HEK293 (cell line): Measurements from ENCODE around the gene ZC3H4.

Experiments used
- BCL11B ChIP-seq: fragments of 450-650 bp; formaldehyde crosslinking; IDR thresholded peaks from 2 replicates; pipeline ENCODE4 v1.5.1; 2016; ENCODE audit warnings: low read depth, missing biosample characterization, missing genetic modification characterization
- GLIS1 ChIP-seq: fragments of 450-650 bp; formaldehyde crosslinking; IDR thresholded peaks from 2 replicates; pipeline ENCODE4 v1.5.1; 2016; ENCODE audit warnings: missing biosample characterization, missing genetic modification characterization
- KLF8 ChIP-seq: fragments of 450-650 bp; formaldehyde crosslinking; IDR thresholded peaks from 2 replicates; pipeline ENCODE4 v1.5.1; 2016; ENCODE audit warnings: missing biosample characterization, missing genetic modification characterization
- MEIS1 ChIP-seq: sonication (generic); formaldehyde crosslinking; IDR thresholded peaks from 2 replicates; pipeline ENCODE4 v1.8.1; 2022; ENCODE audit warnings: missing genetic modification reagents, mild to moderate bottlenecking, borderline replicate concordance
- OVOL3 ChIP-seq: fragments of 450-650 bp; formaldehyde crosslinking; IDR thresholded peaks from 2 replicates; pipeline ENCODE4 v1.5.1; 2016; ENCODE audit warnings: missing biosample characterization, missing genetic modification characterization
- PRDM6 ChIP-seq: fragments of 450-650 bp; formaldehyde crosslinking; IDR thresholded peaks from 2 replicates; pipeline ENCODE4 v1.5.1; 2017; ENCODE audit warnings: missing biosample characterization, missing genetic modification characterization
- SCRT1 ChIP-seq: fragments of 450-650 bp; formaldehyde crosslinking; IDR thresholded peaks from 2 replicates; pipeline ENCODE4 v1.5.1; 2016; ENCODE audit warnings: missing biosample characterization, missing genetic modification characterization, borderline replicate concordance
- SP3 ChIP-seq: fragments of 450-650 bp; formaldehyde crosslinking; IDR thresholded peaks from 2 replicates; pipeline ENCODE4 v1.5.1; 2016; ENCODE audit warnings: missing biosample characterization, missing genetic modification characterization
- ZBTB21 ChIP-seq: fragments of 450-650 bp; formaldehyde crosslinking; IDR thresholded peaks from 2 replicates; pipeline ENCODE4 v1.5.1; 2017; ENCODE audit warnings: missing biosample characterization, missing genetic modification characterization
- ZNF10 ChIP-seq: fragments of 450-650 bp; formaldehyde crosslinking; IDR thresholded peaks from 2 replicates; pipeline ENCODE4 v1.5.1; 2017; ENCODE audit warnings: missing biosample characterization, missing genetic modification characterization
- ZNF121 ChIP-seq: fragments of 450-650 bp; formaldehyde crosslinking; IDR thresholded peaks from 2 replicates; pipeline ENCODE4 v1.5.1; 2016; ENCODE audit warnings: missing biosample characterization, missing genetic modification characterization
- ZNF239 ChIP-seq: fragments of 450-650 bp; formaldehyde crosslinking; IDR thresholded peaks from 2 replicates; pipeline ENCODE4 v1.5.1; 2016; ENCODE audit warnings: missing biosample characterization, missing genetic modification characterization
- ZNF266 ChIP-seq: fragments of 450-650 bp; formaldehyde crosslinking; IDR thresholded peaks from 2 replicates; pipeline ENCODE4 v1.5.1; 2016; ENCODE audit warnings: missing biosample characterization, missing genetic modification characterization, low read depth
- ZNF324 ChIP-seq: fragments of 450-650 bp; formaldehyde crosslinking; IDR thresholded peaks from 2 replicates; pipeline ENCODE4 v1.5.1; 2016; ENCODE audit warnings: missing biosample characterization, missing genetic modification characterization
- ZNF433 ChIP-seq: fragments of 450-650 bp; formaldehyde crosslinking; IDR thresholded peaks from 2 replicates; pipeline ENCODE4 v1.5.1; 2016; ENCODE audit warnings: missing biosample characterization, missing genetic modification characterization, low read depth
- ZNF561 ChIP-seq: fragments of 450-650 bp; IDR thresholded peaks from 2 replicates; pipeline ENCODE4 v1.5.1; 2018; ENCODE audit warnings: missing biosample characterization, missing genetic modification characterization, borderline replicate concordance
- ZNF596 ChIP-seq: fragments of 450-650 bp; IDR thresholded peaks from 2 replicates; pipeline ENCODE4 v1.5.0; 2018; ENCODE audit warnings: missing biosample characterization, mild to moderate bottlenecking, missing genetic modification characterization, moderate library complexity
- TF ChIP-seq, protein P1 (sequence below): fragments of 450-650 bp; formaldehyde crosslinking; IDR thresholded peaks from 2 replicates; pipeline ENCODE4 v1.5.1; 2016; ENCODE audit warnings: missing biosample characterization, missing genetic modification characterization, borderline replicate concordance
- TF ChIP-seq, protein P2 (sequence below): fragments of 450-650 bp; formaldehyde crosslinking; IDR thresholded peaks from 2 replicates; pipeline ENCODE4 v1.5.1; 2016; ENCODE audit warnings: missing biosample characterization, missing genetic modification characterization
- TF ChIP-seq, protein P3 (sequence below): fragments of 450-650 bp; formaldehyde crosslinking; IDR thresholded peaks from 2 replicates; pipeline ENCODE4 v1.5.1; 2016; ENCODE audit warnings: missing biosample characterization, missing genetic modification characterization, borderline replicate concordance
- TF ChIP-seq, protein P4 (sequence below): fragments of 450-650 bp; formaldehyde crosslinking; IDR thresholded peaks from 2 replicates; pipeline ENCODE4 v1.5.1; 2016; ENCODE audit warnings: missing biosample characterization, missing genetic modification characterization
- TF ChIP-seq, protein P5 (sequence below): fragments of 450-650 bp; formaldehyde crosslinking; IDR thresholded peaks from 2 replicates; pipeline ENCODE4 v1.5.1; 2016; ENCODE audit warnings: missing biosample characterization, missing genetic modification characterization
- TF ChIP-seq, protein P6 (sequence below): fragments of 450-650 bp; formaldehyde crosslinking; IDR thresholded peaks from 2 replicates; pipeline ENCODE4; 2016; ENCODE audit warnings: missing biosample characterization, missing genetic modification characterization

ZC3H4 gene

GRCh38 chr19:47112166-47112996 lies 1.2 kb downstream of the ZC3H4 start (continued):
- TF ChIP-seq ZNF10 (peak; percentile 63; the same call in 1 of the 2 replicates), PRDM6 (tag by site-specific recombination) (no peak), KLF8 (tag by site-specific recombination) (peak; percentile 99), ZNF239 (tag by site-specific recombination) (0 out of 2 replicates have a peak, but pooled peaks have one; percentile 61), ZNF561 (tag by site-specific recombination) (peak; percentile 94), GLIS1 (tag by site-specific recombination) (peak; percentile 39; the same call in 1 of the 2 replicates), SP3 (tag by site-specific recombination) (peak; percentile 94), ZNF266 (no peak), ZNF324 (tag by site-specific recombination) (peak; percentile 27; the same call in 1 of the 2 replicates), SCRT1 (no peak), MEIS1 (CRISPR knock-in tag) (no peak), ZNF596 (tag by site-specific recombination) (peak; percentile 99), BCL11B (tag by site-specific recombination) (peak; percentile 96; the same call in 1 of the 2 replicates), OVOL3 (tag by site-specific recombination) (peak; percentile 72; the same call in 1 of the 2 replicates), ZBTB21 (tag by site-specific recombination) (peak; percentile 28), ZNF433 (tag by site-specific recombination) (no peak), ZNF121 (tag by site-specific recombination) (peak; percentile 55; the same call in 1 of the 2 replicates)
- TF ChIP-seq, protein P1, sequence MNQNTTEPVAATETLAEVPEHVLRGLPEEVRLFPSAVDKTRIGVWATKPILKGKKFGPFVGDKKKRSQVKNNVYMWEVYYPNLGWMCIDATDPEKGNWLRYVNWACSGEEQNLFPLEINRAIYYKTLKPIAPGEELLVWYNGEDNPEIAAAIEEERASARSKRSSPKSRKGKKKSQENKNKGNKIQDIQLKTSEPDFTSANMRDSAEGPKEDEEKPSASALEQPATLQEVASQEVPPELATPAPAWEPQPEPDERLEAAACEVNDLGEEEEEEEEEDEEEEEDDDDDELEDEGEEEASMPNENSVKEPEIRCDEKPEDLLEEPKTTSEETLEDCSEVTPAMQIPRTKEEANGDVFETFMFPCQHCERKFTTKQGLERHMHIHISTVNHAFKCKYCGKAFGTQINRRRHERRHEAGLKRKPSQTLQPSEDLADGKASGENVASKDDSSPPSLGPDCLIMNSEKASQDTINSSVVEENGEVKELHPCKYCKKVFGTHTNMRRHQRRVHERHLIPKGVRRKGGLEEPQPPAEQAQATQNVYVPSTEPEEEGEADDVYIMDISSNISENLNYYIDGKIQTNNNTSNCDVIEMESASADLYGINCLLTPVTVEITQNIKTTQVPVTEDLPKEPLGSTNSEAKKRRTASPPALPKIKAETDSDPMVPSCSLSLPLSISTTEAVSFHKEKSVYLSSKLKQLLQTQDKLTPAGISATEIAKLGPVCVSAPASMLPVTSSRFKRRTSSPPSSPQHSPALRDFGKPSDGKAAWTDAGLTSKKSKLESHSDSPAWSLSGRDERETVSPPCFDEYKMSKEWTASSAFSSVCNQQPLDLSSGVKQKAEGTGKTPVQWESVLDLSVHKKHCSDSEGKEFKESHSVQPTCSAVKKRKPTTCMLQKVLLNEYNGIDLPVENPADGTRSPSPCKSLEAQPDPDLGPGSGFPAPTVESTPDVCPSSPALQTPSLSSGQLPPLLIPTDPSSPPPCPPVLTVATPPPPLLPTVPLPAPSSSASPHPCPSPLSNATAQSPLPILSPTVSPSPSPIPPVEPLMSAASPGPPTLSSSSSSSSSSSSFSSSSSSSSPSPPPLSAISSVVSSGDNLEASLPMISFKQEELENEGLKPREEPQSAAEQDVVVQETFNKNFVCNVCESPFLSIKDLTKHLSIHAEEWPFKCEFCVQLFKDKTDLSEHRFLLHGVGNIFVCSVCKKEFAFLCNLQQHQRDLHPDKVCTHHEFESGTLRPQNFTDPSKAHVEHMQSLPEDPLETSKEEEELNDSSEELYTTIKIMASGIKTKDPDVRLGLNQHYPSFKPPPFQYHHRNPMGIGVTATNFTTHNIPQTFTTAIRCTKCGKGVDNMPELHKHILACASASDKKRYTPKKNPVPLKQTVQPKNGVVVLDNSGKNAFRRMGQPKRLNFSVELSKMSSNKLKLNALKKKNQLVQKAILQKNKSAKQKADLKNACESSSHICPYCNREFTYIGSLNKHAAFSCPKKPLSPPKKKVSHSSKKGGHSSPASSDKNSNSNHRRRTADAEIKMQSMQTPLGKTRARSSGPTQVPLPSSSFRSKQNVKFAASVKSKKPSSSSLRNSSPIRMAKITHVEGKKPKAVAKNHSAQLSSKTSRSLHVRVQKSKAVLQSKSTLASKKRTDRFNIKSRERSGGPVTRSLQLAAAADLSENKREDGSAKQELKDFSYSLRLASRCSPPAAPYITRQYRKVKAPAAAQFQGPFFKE (tag by site-specific recombination), result no peak
- TF ChIP-seq, protein P2, sequence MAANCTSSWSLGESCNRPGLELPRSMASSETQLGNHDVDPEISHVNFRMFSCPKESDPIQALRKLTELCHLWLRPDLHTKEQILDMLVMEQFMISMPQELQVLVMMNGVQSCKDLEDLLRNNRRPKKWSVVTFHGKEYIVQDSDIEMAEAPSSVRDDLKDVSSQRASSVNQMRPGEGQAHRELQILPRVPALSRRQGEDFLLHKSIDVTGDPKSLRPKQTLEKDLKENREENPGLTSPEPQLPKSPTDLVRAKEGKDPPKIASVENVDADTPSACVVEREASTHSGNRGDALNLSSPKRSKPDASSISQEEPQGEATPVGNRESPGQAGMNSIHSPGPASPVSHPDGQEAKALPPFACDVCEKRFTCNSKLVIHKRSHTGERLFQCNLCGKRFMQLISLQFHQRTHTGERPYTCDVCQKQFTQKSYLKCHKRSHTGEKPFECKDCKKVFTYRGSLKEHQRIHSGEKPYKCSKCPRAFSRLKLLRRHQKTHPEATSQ (tag by site-specific recombination), result no peak
- TF ChIP-seq, protein P3, sequence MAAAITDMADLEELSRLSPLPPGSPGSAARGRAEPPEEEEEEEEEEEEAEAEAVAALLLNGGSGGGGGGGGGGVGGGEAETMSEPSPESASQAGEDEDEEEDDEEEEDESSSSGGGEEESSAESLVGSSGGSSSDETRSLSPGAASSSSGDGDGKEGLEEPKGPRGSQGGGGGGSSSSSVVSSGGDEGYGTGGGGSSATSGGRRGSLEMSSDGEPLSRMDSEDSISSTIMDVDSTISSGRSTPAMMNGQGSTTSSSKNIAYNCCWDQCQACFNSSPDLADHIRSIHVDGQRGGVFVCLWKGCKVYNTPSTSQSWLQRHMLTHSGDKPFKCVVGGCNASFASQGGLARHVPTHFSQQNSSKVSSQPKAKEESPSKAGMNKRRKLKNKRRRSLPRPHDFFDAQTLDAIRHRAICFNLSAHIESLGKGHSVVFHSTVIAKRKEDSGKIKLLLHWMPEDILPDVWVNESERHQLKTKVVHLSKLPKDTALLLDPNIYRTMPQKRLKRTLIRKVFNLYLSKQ (tag by site-specific recombination), result no peak
- TF ChIP-seq, protein P4, sequence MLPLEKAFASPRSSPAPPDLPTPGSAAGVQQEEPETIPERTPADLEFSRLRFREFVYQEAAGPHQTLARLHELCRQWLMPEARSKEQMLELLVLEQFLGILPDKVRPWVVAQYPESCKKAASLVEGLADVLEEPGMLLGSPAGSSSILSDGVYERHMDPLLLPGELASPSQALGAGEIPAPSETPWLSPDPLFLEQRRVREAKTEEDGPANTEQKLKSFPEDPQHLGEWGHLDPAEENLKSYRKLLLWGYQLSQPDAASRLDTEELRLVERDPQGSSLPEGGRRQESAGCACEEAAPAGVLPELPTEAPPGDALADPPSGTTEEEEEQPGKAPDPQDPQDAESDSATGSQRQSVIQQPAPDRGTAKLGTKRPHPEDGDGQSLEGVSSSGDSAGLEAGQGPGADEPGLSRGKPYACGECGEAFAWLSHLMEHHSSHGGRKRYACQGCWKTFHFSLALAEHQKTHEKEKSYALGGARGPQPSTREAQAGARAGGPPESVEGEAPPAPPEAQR (tag by site-specific recombination), result peak; percentile 55; the same call in 1 of the 2 replicates
- TF ChIP-seq, protein P5, sequence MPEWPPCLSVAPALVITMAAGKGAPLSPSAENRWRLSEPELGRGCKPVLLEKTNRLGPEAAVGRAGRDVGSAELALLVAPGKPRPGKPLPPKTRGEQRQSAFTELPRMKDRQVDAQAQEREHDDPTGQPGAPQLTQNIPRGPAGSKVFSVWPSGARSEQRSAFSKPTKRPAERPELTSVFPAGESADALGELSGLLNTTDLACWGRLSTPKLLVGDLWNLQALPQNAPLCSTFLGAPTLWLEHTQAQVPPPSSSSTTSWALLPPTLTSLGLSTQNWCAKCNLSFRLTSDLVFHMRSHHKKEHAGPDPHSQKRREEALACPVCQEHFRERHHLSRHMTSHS (tag by site-specific recombination), result no peak
- TF ChIP-seq, protein P6, sequence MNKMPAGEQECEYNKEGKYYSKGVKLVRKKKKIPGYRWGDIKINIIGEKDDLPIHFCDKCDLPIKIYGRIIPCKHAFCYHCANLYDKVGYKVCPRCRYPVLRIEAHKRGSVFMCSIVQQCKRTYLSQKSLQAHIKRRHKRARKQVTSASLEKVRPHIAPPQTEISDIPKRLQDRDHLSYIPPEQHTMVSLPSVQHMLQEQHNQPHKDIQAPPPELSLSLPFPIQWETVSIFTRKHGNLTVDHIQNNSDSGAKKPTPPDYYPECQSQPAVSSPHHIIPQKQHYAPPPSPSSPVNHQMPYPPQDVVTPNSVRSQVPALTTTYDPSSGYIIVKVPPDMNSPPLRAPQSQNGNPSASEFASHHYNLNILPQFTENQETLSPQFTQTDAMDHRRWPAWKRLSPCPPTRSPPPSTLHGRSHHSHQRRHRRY, result peak; percentile 61; the same call in 1 of the 2 replicates
